ENCODE data around the gene VAPB.

VAPB gene

DNA sequence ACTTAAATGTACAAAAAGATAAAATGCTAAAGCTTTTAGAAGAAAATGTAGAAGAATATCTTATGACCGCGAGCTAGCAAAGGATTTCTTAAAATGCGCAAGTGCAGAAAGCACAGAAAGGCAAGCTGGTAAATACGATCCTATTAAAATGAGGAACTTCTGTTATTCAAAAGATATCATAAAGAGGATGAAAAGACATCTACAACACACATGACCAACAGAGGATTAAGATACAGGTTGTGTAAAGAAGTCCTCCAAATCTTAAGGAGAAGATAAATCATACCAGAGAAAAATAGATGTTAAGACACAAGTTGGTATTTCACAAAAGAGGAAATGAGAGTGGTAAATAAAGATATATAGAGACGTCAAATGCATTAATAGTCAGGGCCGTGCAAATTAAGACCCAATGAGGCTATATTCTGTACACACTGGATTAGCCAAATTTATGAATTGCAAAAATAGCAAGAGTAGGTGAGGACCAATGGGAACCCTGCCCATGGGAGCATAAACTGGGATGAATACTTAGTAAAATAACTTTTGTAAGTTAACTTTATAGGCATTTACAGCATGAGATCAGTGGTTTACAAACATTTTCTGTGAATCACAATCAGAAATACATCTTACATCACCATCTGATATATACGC, 103.2 kb downstream of the VAPB start:
- Histone ChIP-seq H3K9me3 (replicated peaks in 1 of 11) (peaks cover 23 to 39% (median 32%) of the 10 kb centered on the region in 11 experiments), H3K4me3 (no peak overlapping the region), H3K9ac (no peak overlapping the region), H4K20me1 (no peaks in the 10 kb centered on the region), H3K4me2 (no peak overlapping the region), H3K27me3 (no peaks in the 10 kb centered on the region), H3K4me1 (no peaks in the 10 kb centered on the region), H3K27ac (no peak overlapping the region), H3K36me3 (0 out of 22 replicates have a peak, but pooled peaks cover 0 to 3% (median 0%) of the 10 kb centered on the region in 11 experiments)
- TF ChIP-seq Cebpa-rat (IDR thresholded peaks at IDR 0.05), result no peak

GRCh38 chr20:58492795-58493524, 103.9 kb downstream of the VAPB start:
- H4K20me1 ChIP-seq, result no peaks in the 10 kb centered on the region
- H3K4me1 ChIP-seq, result no peaks in the 10 kb centered on the region
- no peaks in the 10 kb centered on the region for H3K27me3 ChIP-seq
- no peak for TF ChIP-seq Cebpa-rat (IDR thresholded peaks at IDR 0.05)
- H3K36me3 ChIP-seq, result 0 out of 22 replicates have a peak, but pooled peaks cover 0 to 3% (median 0%) of the 10 kb centered on the region in 11 experiments
- peaks cover 17 to 32% (median 25%) of the 10 kb centered on the region in 11 experiments for H3K9me3 ChIP-seq (replicated peaks in 1 of 11)
- H3K4me3 ChIP-seq, result no peak overlapping the region
- no peak overlapping the region for H3K27ac ChIP-seq
- no peak overlapping the region for H3K4me2 ChIP-seq
- no peak overlapping the region for H3K9ac ChIP-seq

- Histone ChIP-seq H3K36me3 (no peaks in the 10 kb centered on the region), H3K4me1 (no peaks in the 10 kb centered on the region), H3K9me3 (replicated peaks in 1 of 11) (peaks cover 0 to 10% (median 6%) of the 10 kb centered on the region in 11 experiments; a peak in 16 of 22 replicates), H3K27me3 (no peaks in the 10 kb centered on the region), H3K4me3 (no peak overlapping the region), H3K4me2 (no peak overlapping the region), H4K20me1 (no peaks in the 10 kb centered on the region; a peak in 1 of 22 replicates), H3K27ac (no peak overlapping the region), H3K9ac (no peak overlapping the region)
- TF ChIP-seq Cebpa-rat (IDR thresholded peaks at IDR 0.05), result no peak
These were observed 106.0 kb downstream of the VAPB start for GRCh38 chr20:58494923-58495622.

DNA sequence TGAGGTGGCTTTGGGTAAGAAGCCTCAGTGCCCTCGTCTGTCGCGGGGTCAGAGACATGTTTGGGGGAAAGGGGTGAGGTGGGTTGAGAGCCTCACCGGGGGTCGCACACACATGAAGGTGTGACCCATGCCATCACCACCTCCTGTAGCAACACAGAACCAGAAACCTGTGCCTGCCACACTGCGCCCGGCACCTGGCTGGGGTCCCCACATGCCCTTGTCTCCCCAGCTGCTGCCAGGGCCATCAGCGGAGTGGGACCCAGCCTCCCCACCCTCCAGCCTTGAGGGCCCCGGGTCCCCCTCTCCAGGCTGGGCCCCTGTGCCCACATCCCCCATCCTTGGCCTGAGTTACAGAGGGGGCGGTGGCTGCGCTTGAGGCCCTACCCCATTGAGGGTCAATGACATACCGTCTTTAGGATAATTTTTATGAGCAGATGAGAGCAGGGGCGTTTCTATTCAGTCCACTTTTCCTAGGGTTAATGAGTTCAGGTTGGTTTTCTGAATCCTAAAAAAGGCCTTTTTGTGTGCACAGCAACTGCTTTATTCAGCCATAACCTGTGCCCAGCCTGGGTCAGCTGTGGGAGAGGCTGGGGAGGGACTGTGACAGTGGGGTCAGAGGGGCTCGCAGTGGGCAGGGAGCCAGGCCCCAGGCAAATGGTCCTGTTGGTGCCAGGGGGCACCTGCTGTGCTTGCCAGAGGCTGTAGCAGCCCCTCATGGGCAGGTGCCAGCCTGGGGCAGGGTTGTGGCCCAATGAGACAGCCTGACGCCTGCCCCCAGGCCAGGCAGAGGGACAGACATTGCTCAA, 106.8 kb downstream of the VAPB start:
- Histone ChIP-seq H3K36me3 (no peaks in the 10 kb centered on the region), H3K4me3 (no peak overlapping the region), H3K27ac (no peak overlapping the region), H4K20me1 (no peaks in the 10 kb centered on the region; a peak in 1 of 22 replicates), H3K27me3 (no peaks in the 10 kb centered on the region), H3K9me3 (replicated peaks in 1 of 11) (peaks cover 0 to 3% (median 0%) of the 10 kb centered on the region in 11 experiments; a peak in 3 of 22 replicates), H3K4me1 (no peaks in the 10 kb centered on the region), H3K9ac (no peak overlapping the region), H3K4me2 (no peak overlapping the region)
- no peak for TF ChIP-seq Cebpa-rat (IDR thresholded peaks at IDR 0.05)

DNA sequence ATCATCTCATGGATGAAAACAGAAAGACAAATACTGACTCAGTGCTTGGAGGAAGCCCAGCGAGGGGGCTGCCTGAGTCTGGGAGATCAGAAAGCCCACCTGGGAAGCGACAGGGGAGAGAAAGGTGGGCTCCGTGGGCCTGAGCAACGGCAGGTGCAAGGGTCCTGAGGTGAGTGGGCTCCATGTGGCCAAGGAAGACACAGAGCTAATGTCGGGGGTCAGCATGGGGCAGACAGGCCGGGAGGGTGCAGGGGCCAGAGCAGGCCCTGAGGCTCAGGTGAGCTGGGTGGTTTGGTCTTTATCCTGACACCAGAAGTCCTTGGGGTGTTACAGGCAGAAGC, 107.4 kb downstream of the VAPB start:
- Histone ChIP-seq H3K36me3 (no peaks in the 10 kb centered on the region), H3K4me2 (no peak overlapping the region), H4K20me1 (no peaks in the 10 kb centered on the region; a peak in 1 of 22 replicates), H3K27ac (no peak overlapping the region), H3K4me3 (no peak overlapping the region), H3K9ac (no peak overlapping the region), H3K27me3 (no peaks in the 10 kb centered on the region), H3K4me1 (no peaks in the 10 kb centered on the region), H3K9me3 (replicated peaks in 1 of 11) (peaks cover 0 to 4% (median 0%) of the 10 kb centered on the region in 11 experiments; a peak in 6 of 22 replicates)
- no peak for TF ChIP-seq Cebpa-rat (IDR thresholded peaks at IDR 0.05)

DNA sequence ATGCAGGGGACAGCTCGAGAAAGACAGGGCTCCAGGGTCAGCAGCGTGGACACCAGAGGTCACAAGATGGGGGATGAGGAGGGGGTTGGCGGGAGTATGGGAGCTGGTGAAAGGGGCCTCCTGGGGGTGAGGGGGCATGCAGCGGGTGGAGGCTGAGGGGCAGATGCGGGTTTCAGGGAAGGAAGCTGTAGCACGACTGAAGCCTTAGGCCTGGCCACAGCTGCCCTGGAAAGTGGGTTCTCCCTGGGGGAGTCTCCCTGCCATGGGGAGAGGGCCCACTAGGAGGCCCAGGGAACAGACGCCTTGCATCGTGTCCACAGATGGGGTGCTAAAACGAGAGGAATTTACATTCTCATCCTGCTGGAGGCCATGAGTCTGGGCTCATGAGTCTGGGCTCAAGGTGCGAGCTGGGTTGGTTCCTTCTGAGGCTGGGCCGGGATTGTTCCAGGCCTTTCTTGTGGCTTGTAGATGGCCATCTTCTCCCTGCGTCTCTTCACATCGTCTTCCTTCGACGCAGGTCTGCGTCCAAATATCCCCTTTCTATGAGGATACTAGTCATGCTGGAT, 108.1 kb downstream of the VAPB start:
- H4K20me1 ChIP-seq, result no peaks in the 10 kb centered on the region; a peak in 1 of 22 replicates
- H3K9me3 ChIP-seq (replicated peaks in 1 of 11), result peaks cover 0 to 10% (median 5%) of the 10 kb centered on the region in 11 experiments; a peak in 9 of 22 replicates
- no peak overlapping the region for H3K9ac ChIP-seq
- H3K27ac ChIP-seq, result no peak overlapping the region
- H3K4me2 ChIP-seq, result no peak overlapping the region
- H3K36me3 ChIP-seq, result no peaks in the 10 kb centered on the region
- no peaks in the 10 kb centered on the region for H3K4me1 ChIP-seq
- no peaks in the 10 kb centered on the region for H3K27me3 ChIP-seq
- H3K4me3 ChIP-seq, result no peak overlapping the region
- no peak for TF ChIP-seq Cebpa-rat (IDR thresholded peaks at IDR 0.05)

GRCh38 chr20:58497724-58498469, 108.9 kb downstream of the VAPB start:
- Histone ChIP-seq H3K4me3 (no peak overlapping the region), H3K9ac (no peak overlapping the region)

GRCh38 chr20:58498470-58499068, 109.5 kb downstream of the VAPB start:
- H3K9me3 ChIP-seq (replicated peaks in 1 of 11), result peaks cover 2 to 20% (median 14%) of the 10 kb centered on the region in 11 experiments; a peak in 21 of 22 replicates
- no peaks in the 10 kb centered on the region; a peak in 1 of 22 replicates for H4K20me1 ChIP-seq
- H3K4me2 ChIP-seq, result no peak overlapping the region
- H3K27ac ChIP-seq, result no peak overlapping the region
- no peak overlapping the region for H3K4me3 ChIP-seq
- H3K27me3 ChIP-seq, result no peaks in the 10 kb centered on the region
- TF ChIP-seq Cebpa-rat (IDR thresholded peaks at IDR 0.05), result no peak
- H3K4me1 ChIP-seq, result no peaks in the 10 kb centered on the region
- no peaks in the 10 kb centered on the region for H3K36me3 ChIP-seq
- H3K9ac ChIP-seq, result no peak overlapping the region

More at GRCh38 chr20:58497724-58498469, 108.9 kb downstream of the VAPB start:
- Histone ChIP-seq H3K27ac (no peak overlapping the region), H4K20me1 (no peaks in the 10 kb centered on the region; a peak in 1 of 22 replicates), H3K27me3 (no peaks in the 10 kb centered on the region), H3K4me1 (no peaks in the 10 kb centered on the region), H3K4me2 (no peak overlapping the region), H3K9me3 (replicated peaks in 1 of 11) (peaks cover 0 to 14% (median 10%) of the 10 kb centered on the region in 11 experiments; a peak in 17 of 22 replicates), H3K36me3 (no peaks in the 10 kb centered on the region)
- no peak for TF ChIP-seq Cebpa-rat (IDR thresholded peaks at IDR 0.05)
